GM19455 (cell line): ENCODE results near the gene CPNE1.

ENCODE experiments used
- ATAC-seq: cut with Tn5 transposase; IDR thresholded peaks from one replicate; pipeline ENCODE4 v1.9.1; 2021; ENCODE audit not compliant: unreplicated experiment

Gene CPNE1

DNA sequence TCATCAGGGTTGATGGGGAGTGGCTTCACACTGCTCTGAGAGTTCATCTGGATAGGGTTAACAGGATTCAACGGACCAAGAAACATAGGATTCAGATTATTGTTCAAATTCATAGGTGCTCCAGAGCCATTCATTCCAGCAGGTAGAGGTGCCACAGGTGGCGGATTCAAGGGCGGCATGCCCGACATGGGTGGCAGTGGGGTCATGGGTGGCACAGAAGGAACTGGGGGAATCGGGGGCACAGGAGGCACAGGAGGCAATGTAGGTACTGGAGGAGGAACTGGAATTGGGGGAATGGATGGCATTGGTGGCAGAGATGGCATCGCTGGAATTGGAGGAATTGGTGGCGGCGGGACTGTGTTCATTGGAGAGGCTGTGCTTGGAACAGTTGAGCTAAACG is 10.3 kb downstream of the CPNE1 start:
- ATAC-seq: no peak

DNA sequence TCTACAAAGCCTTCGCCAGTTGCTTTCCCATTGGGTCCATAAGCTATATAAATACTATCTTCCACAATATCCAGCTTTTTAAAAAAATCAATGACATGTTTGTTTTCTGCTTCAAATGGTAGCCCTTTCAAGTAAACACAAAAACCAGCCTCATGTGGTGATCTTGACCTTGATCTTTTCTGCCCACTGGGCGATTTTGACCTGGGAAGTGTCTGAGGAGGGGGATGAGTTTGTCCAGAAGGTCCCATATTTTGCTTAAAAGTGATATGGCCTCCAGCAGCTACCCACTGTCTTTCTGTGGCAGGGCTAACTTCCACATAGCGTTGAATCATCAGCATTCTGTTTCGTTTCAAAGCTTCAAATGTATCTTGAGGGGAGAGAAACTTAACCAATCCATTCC is 10.8 kb downstream of the CPNE1 start:
- ATAC-seq: no peak

DNA sequence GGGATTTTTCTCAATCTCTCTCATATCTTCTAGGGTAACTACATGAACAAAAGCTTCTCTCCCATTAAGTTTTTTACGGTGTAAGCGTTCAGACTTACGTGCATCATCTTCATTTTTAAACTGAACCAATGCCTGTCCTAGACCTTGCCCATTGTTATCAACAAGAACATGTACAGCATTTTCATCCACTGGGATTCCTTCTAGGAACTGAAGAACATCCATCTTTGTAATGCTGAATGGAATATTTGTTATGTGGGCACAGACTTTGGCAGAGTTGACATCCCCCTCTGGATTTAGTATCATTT is 11.3 kb downstream of the CPNE1 start:
- no peak for ATAC-seq

DNA sequence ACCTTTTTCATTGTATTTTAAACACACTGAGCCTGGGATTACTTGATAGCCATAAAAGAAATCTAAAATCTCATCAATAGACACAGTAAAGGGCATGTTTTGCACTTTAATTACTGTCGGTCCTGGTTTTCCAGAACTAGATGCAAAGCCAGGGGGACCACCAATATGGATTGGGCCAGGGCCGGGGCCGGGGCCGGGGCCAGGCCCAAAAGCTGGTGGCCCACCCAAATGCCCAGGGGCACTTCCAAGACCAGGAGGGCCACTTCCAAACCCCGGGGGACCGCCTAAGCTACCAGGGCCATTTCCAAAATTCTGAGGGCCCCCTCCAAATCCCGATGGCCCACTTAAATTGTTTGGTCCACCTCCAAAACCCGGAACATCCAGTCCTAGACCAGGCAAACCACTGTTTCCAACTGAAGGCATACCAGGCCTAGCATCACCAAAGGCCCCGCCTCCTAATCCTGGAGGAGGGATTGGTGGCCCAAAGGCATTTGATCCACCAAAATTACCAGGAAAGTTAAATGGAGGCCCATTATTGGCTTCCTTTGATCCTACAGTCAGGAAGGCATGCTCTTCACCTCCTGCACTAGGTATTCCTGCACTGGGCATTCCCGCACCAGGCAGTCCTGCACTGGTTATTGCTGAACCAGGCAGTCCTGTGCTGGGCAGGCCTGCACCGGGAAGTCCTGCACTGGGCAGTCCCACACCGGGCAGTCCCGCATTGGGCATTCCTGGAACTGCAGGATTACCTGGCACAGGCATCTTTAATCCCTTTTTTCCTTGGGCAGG is 11.9 kb downstream of the CPNE1 start:
- no peak for ATAC-seq

DNA sequence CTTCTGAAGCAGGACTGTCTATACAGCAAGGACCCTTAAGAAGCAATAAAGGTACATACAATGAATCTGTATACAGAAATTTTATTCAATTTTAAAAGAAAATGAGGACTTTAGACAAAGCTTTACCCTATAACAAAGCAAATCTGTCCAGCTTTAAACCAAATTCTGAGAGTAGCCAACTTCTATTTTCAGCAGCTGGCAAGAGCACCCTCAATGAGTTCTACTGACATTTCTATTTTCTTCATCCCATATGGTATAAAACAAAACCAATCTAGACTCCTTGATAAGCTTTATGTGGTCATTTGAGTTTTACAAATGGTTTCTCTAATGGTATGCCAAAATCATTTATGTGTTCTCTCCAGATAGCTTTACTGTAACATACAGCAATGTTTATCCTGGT is 12.7 kb downstream of the CPNE1 start:
- ATAC-seq: no peak

DNA sequence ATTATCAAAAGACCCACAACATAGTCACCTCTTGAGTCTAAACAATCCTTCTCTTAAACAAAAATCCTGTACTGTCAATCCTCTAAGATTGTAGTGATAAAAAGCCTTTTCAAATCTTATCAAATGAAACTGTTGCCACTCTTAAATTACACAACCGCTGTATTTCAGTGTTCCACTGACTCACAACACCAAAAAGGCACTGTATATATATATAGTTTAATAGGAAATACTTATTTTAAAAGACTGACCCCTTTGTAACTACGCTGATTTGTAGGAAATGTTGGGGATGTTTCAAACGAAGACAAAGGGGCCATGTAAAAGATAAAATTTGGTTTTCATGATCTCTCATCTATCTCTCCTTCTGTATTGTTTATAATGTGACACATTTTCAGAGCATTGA is 14.1 kb downstream of the CPNE1 start:
- no peak for ATAC-seq

DNA sequence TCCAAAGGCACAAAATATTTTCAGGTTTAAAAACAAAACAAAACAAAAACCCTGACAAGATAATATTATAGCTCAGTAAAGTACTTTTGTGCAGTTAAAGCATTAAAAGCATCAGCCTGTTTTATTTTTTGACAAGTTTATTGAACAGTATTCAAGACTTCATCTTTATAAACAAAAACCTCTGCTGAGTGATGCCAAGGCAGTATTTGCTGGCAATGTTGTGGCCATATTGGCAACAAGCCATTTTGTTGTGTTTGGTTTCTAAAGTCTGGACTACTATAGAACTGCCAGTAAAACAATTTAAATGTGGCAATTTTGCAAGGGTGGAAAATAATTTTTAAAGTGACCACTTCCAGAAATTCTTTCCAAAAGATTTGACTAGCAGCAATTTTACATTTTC is 15.9 kb downstream of the CPNE1 start:
- no peak for ATAC-seq

DNA sequence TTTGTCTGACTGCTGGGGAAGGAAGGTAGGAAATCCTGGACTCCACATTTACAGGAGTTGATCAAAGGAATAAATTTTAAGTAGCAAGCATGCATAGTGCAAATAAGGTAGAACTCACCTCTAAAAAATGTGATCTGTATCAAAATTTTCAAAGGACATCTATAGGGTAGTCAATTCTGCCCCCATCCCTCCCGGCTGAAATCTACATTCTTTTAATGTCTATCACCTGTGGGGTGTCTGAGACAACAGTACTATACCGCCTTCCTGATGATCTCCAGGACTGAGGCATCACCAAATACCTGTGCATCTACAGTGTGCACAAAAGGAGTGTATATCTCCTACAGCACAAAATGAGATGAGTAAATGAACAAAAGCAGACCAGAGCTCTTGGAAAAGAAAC is 19.9 kb downstream of the CPNE1 start:
- ATAC-seq: no peak

DNA sequence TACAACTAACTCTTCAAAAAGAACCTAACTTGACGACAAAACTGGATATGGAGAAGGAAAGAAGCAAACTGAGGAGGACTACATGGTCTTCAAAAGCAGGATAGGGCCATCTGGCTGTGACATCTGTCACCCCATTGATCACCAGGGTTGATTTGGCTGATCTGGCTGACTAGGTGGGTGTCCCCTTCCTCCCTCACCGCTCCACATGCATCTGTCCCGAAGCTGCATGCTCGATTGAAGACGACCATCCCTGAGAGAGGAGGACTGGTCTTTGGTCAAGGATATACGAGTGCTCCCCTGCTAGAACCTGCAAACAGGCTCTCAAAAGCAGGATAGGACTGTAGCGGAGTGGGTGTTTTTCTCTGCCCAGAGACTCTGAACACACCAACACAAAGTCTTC is 21.7 kb downstream of the CPNE1 start:
- no peak for ATAC-seq

DNA sequence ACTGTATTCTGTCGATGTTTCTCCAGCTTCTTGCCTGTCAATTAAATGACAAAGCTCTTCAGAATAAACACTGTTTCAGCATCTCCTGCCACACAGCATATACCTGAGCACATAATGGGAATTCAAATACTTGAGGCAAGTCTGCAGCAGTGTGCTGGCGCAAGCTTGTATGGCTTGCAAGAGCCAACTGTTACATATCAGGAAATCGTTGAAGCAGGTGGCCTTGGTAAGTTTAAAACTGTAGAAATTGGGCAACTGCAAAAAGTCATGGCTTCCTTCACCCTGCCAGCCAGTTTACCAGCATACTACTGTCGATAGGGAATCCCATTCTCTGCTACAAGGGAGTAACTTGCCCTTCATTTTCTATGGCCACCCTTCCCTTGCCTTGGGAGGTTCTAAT is 23.0 kb downstream of the CPNE1 start:
- no peak for ATAC-seq

DNA sequence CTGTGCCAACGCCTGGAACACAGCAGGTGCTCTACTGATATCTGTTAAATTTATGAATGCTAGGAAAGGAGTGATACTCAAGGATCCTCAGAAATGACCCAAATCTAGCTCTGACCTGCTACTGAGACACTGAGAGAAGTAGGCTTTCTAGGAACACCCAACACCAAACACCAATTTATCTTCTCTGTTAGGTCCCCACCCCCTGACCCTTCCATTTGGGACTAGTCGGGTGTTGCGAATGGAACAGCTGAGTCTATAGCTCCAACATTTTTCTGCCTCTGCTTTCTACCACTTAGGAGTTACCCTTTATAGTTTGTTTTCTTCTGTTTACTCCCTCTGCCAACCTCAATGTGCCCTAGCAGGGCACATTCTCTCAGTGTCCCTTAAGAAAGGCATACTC is 24.0 kb downstream of the CPNE1 start:
- ATAC-seq: no peak

DNA sequence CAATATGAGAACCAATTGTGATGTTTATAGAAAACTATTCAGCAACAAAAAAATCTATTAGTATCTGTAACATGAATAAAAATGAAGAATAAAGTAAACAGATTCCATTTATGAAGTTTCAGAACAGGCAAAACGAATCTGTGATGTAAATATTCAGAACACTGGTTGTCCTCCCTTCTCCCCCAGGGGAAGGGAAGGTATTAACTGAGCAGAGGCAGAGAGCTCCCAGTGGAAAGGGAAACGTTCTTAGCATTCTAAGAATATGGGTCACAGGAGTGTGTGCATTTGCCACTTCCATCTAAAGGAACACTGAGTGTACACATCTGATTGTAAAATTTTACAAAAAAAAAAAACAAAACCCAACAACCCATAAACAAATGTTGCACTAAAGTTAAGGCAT is 25.9 kb downstream of the CPNE1 start:
- ATAC-seq: no peak

DNA sequence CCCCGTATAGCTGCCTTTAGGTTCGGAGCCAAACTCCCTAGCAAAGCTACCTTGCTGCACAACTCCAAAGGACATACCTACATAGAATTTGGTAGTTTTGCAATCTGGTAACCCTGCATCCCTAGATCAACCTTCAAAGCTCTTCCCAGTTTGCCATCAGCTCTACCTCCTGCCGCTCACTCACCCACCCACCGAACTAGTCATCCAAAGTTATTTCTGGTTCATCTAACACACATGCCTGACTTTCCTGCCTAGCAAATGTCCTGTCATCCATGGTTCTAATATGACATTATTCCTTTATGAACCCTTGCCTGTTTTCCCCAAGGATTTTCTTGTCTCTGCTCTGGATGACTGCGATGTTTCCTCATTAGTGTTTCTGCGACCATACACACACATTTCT is 27.4 kb downstream of the CPNE1 start:
- ATAC-seq: no peak

DNA sequence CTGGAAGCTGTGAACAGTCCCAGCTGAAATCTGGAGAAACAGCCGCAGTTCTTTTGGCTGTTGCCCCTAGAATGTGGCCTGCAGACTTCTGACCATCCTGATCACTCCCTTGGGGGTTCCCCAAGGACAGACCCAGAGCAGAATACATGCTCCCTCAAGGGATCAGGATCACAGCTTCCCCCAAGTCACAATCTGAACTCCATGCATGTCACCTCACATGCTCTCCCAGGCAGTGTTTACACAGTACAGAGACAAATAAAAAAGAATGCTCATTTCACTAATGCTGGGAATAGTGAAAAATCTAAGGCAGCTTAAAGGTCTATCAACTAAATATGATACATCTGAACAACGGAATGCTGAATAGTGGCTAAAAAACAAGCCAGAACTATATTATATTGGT is 28.6 kb downstream of the CPNE1 start:
- ATAC-seq: no peak

DNA sequence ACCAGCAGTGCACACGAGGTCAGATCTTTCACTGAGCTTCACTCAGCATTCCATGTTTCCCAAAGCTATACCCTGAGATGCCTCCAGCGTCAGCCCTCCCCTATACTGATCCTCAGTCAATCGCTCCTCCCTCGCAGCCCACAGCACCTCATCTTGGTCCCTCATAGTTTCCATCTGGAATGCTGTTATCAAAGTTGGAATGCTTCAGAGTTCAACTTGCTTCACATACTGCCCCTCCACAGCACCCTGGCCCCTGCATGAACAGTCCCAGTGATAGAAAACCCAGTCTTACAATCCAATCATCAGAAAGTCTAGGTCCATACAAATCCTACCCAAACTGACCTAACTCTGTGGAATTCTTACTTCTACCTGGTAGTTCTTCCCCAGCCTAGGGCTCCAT is 29.0 kb downstream of the CPNE1 start:
- no peak for ATAC-seq

DNA sequence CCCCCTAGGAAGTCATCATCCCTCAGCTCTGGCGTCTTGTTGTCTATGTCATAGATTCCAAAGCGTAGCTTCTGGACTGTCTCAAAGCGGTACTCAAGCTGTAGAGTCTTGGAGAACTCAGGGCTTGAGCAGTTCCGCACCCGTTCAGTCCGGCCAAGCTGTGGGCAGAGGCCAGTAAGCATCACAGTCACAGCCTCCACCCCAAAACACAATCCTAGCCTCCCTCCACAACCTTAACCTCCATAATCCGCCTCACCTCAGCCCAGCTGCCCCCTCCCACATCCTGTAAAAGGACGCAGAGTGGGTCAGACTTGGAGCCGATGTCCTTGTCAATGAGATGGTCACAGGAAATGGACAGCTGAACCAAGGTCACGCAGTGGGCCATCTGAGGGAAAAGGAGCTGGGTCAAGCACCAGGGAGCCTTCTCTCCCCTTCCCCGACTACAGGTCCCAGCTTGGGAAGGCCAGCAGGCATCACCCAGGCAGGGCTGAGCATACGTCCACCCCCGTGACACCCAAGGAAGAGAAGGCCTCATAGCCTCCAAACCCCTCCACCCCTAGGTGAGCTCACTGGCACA is 32.1 kb downstream of the CPNE1 start:
- ATAC-seq: no peak

DNA sequence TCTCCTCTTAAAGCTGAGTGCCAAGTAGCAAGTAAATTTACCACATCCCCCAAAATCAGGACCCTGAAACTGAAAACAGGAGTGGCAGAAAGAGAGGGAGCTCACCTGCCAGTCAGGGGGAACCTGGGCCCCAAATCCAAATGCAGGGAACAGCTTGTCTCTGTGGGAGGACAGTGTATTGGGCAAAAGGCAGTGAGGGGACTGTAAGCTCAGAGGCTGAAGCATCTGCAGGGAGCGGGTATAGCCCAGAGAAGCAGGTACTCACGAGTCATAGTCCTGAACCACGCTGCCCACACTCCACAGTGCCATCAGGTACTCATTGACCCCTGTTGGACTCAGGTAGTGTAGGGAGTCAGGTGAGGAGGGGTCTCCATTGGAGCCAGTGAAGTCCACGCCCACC is 34.1 kb downstream of the CPNE1 start:
- no peak for ATAC-seq

DNA sequence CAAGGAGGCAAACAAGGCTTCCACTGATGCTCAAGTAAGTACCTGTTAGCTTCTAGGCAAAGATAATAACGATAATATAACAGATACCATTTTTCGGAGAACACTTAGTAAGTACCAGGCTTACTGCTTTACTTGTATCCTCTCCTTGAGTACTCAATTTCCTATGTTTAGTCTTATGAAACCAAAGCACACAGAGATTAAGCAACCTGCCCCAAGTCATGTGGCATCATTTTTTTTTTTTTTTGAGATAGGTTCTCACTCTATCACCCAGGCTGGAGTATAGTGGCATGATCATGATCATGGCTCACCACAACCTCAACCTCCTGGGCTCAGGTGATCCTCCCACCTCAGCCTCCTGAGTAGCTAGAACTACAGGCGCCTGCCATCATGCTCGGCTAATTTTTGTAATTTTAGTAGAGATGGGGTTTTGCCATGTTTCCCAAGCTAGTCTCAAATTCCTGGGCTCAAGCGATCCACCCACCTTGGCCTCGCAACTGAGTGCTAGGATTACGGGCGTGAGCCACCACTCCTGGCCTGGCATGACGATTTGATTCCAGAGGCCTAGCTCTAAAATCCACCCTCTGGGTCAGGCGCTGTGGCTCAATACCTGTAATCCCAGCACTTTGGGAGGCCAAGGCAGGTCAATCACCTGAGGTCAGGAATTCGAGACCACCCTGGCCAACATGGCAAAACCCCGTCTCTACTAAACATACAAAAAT is 35.1 kb downstream of the CPNE1 start:
- ATAC-seq: no peak

DNA sequence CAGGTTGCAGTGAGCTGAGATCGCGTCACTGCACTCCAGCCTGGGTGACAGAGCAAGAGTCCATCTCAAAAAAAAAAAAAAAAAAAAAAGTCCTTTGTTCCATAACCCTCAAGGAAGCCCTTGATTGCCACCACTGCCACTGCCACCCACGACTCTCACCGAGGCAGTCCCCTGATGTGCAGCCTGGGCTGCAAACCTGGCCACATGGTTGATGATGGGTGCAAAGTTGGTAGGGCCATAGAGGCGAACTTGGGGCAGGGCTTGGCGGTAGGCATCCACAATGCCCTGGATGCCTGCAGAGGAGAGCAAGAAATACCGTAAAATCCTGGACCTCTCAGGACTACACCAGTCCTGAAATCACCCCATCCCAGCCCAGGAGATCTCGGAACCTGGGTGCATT is 37.6 kb downstream of the CPNE1 start:
- no peak for ATAC-seq

DNA sequence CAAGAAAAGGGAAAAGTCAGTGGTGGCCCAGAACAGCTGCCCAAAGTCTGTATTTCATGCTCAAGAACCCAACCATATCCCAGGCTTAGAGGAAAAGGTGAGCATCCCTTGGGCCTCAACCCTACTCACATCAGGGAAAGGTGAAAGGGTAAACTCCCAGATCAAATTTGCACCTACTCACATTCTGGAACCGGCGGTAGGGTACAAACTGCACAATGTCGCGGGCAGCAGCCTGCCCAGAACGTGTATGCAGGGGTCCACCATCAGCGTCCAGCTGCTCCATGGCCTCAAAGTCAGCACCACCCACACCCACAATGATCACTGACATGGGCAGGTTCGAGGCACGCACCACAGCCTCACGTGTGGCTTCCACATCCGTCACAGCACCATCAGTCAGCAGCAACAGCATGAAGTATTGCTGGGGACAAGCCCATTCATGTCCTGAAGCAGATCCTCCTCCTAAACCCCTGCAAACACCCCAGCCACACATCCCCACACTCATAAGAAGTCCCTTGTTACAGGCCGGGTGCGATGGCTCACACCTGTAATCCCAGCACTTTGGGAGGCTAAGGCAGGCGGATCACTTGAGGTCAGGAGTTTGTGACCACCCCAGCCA is 38.2 kb downstream of the CPNE1 start:
- ATAC-seq: no peak

DNA sequence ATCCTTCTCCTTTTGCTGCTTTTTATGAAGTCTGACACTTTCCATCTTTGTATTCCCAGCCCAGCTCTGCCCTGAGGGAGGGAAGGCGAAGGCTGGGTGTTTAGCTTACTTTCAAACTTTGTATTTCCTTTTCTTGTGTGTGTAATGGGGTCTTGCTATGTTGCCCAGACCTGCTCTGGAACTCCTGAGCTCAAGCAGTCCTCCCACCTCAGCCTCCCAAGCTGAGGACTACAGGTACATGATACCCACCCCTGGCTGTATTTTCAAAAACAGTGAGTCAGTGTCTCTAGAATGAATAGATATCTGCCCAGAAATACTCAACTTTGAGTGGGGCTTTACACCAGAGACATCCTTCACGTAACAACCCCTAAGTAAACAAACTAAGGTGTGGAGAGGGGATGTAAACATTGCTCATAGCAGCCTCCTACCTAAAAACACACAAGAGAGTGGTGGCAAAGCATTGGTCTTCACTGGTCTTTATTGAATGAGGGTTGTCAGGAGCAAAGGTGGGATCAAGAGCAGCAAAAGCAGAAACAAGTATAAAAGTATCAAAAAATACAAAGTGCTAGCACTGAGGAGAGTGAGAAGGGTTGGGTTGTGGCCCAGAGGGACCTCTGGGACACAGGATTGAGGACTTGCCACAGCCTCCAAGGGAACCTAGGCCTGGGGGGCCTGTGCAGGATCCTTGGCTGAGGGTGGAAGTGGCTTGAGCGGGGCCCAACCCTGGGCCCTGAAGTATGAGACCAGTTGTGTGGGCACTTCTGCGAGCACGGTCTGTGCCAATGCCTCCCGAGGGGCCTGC is 38.9 kb downstream of the CPNE1 start:
- no peak for ATAC-seq
